Spinal cord (tissue), 10 donors: ENCODE data around the gene CT45A10. TPM values are rescaled to one million over a fixed set of nuclear protein-coding genes. Genes with fewer than 3 reads are reported as not detected.
"Not testable (repeated sequence)": the region's sequence is repeated elsewhere in the genome, so short reads cannot be mapped to it uniquely, and the experiment has no call there.

ENCODE experiments used
- DNase-seq, 6 donors: peaks; one replicate each; pipeline versions ENCODE4 v3.0.0 to v3.0.0-alpha.2; 2013 to 2015; ENCODE audit warnings: low spot score in 6 of 6, low read depth in 4 of 6
- H3K27ac ChIP-seq: one replicate; pipeline ENCODE4 v1.5.1; 2013; ENCODE audit warnings: low read depth, low read length, control low read depth
- H3K27me3 ChIP-seq: one replicate; pipeline ENCODE4 v1.6.1; 2013; ENCODE audit warnings: low read length; ENCODE audit not compliant: control insufficient read depth, insufficient read depth
- H3K36me3 ChIP-seq: one replicate; pipeline ENCODE4 v1.6.1; 2013; ENCODE audit warnings: low read length; ENCODE audit not compliant: control insufficient read depth, insufficient read depth
- H3K4me1 ChIP-seq: one replicate; pipeline ENCODE4 v1.6.1; 2013; ENCODE audit warnings: low read length; ENCODE audit not compliant: control insufficient read depth, insufficient read depth
- H3K4me3 ChIP-seq: one replicate; pipeline ENCODE4 v1.5.1; 2013; ENCODE audit warnings: low read depth, low read length, control low read depth
- H3K9me3 ChIP-seq: one replicate; pipeline ENCODE4 v1.6.1; 2013; ENCODE audit warnings: low read length; ENCODE audit not compliant: control insufficient read depth, insufficient read depth
- WGBS: methylation state at CpG from one replicate; pipeline ENCODE4 v1.1.5; 2013; ENCODE audit warnings: missing lambda C conversion rate; ENCODE audit not compliant: insufficient coverage; 5-methylcytosine and 5-hydroxymethylcytosine counted together
- polyA plus RNA-seq, 2 donors: library from polyadenylated mRNA; unstranded; fragments of 120-200 nt; gene quantifications; one replicate each; pipeline ENCODE4 v1.2.1, GENCODE V29; 2013; ENCODE audit not compliant: insufficient read length in 2 of 2
- total RNA-seq, 2 donors: library from RNA; depleted of rRNA in 1 of 2; stranded (reverse); fragments of 120-200 nt in 1 of 2; fragments of >200 nt in 1 of 2; gene quantifications; one replicate each; pipeline versions ENCODE4 v1.2.3 to v1.2.4, GENCODE V29; 2013 to 2014
- donor health status: healthy.

The CT45A10 gene
- total and polyA plus RNA-seq, 4 donors: not detected

- DNase-seq, H3K9me3 ChIP-seq, H3K36me3 ChIP-seq, H3K4me3 ChIP-seq, H3K27ac ChIP-seq, H3K27me3 ChIP-seq, H3K4me1 ChIP-seq: not testable (repeated sequence)
- WGBS: 55% methylated on average over 7 of the region's 15 CpGs
These were observed 4.3 kb downstream of the CT45A10 start for GRCh38 chrX:135888976-135889375.

DNA sequence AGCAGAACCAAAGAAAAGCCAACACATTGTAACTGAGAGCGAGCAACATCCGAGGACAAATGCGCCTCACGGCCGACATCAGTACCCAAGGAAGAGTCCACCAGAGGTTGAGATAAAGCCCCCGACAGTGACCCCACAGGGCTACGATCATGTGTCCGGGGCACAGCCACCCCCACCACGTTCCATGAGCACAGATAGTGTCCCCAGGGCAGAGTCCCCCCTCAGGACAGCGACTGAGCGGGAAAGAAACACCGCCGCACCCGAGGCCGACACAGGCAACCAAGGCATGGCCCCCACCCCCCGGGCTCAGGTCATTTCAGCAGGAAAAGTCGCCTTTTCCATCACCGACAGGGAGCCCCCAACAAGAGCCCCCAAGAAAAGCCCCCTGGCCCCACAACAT is 5.0 kb downstream of the CT45A10 start:
- not testable (repeated sequence) for H3K4me3 ChIP-seq, H3K9me3 ChIP-seq, H3K4me1 ChIP-seq, H3K36me3 ChIP-seq, H3K27me3 ChIP-seq, H3K27ac ChIP-seq, DNase-seq
- 88% methylated on average over 4 of the region's 18 CpGs for WGBS

DNA sequence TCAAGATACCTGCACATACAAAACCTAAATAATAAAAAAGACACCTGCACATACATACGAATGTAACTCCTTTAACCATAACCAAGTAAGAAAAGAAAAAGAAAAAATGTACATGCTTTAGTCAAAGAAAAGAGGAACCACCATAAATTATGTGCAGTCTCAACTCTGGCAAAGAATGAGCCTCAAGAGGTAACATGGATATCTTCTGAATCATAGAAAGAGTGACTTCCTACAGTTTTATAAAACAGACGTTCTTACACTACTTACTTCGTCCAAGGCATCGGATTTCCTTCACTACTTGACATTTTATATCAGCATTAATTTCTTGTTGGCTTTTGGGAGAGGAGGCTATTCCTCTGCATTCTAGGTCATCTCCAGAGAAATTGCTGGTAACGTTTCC is 10.5 kb downstream of the CT45A10 start:
- H3K4me1 ChIP-seq, H3K9me3 ChIP-seq, H3K4me3 ChIP-seq, DNase-seq, H3K36me3 ChIP-seq, H3K27me3 ChIP-seq, H3K27ac ChIP-seq: not testable (repeated sequence)
- WGBS: no CpG with 5 or more reads among the region's 5 CpGs

GRCh38 chrX:135871712-135872111 is 21.5 kb downstream of the CT45A10 start, which contains the start of gene CT45A9:
Gene CT45A9, minus strand, starts transcription at chrX:135871812. Its CDS starts 3,751 bp downstream, at chrX:135868061.
- not testable (repeated sequence) for H3K9me3 ChIP-seq, H3K4me1 ChIP-seq, H3K27me3 ChIP-seq, H3K36me3 ChIP-seq, H3K4me3 ChIP-seq, H3K27ac ChIP-seq, DNase-seq
- WGBS: no CpG with 5 or more reads among the region's 17 CpGs

DNA sequence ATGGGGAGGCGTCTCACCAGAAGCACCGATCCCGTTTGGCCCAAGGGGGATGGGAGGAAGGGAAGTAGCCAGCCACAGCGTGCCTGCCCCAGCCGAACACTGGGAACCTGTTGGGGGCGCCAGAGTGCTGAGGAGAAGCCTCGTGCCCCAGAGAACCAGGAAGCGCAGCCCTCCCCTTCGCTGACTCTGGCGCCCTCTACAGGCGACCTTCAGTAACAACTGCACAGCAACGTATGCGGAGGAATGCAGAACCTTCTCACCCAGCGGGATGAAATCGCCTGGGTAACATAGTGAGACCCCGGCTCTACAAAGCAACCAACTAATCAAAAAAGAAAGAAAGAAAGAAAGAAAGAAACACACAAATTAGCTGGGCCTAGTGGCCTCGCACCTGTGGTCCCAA is 38.8 kb downstream of the CT45A10 start, which contains the start of gene CT45A8:
CT45A8 (minus strand) TSS at position 101 of the 400 bp plus-strand sequence. CDS start 3,755 bp downstream, outside the sequence.
- H3K27me3 ChIP-seq, H3K4me3 ChIP-seq, DNase-seq, H3K4me1 ChIP-seq, H3K36me3 ChIP-seq, H3K27ac ChIP-seq, H3K9me3 ChIP-seq: not testable (repeated sequence)
- no CpG with 5 or more reads among the region's 17 CpGs for WGBS

- WGBS: no CpG with 5 or more reads among the region's 17 CpGs
- H3K36me3 ChIP-seq, H3K27ac ChIP-seq: not testable (repeated sequence)
These were observed 56.1 kb downstream of the CT45A10 start, which contains the start of gene CT45A7 for GRCh38 chrX:135837180-135837579. Gene CT45A7, minus strand, starts transcription at chrX:135837280. Its CDS starts 3,747 bp downstream, at chrX:135833533.

More at GRCh38 chrX:135837180-135837579, 56.1 kb downstream of the CT45A10 start, which contains the start of gene CT45A7:
- not testable (repeated sequence) for H3K9me3 ChIP-seq, H3K4me1 ChIP-seq, DNase-seq, H3K4me3 ChIP-seq, H3K27me3 ChIP-seq

Other genes with a start within 250 kb of the CT45A10 start
- not detected for gene CT45A1, start 179.8 kb downstream of the CT45A10 start, total RNA-seq
- not detected for gene CT45A1, start 179.8 kb downstream of the CT45A10 start, polyA plus RNA-seq
- gene CT45A3, start 125.3 kb downstream of the CT45A10 start, total RNA-seq: under 1 TPM in 1 of 2 donors, not detected in 1; 0.33 TPM
- gene CT45A3, start 125.3 kb downstream of the CT45A10 start, polyA plus RNA-seq: not detected
- under 1 TPM in 1 of 2 donors, not detected in 1; 0.89 TPM for gene CT45A5, start 107.9 kb downstream of the CT45A10 start, total RNA-seq
- under 1 TPM in 1 of 2 donors, not detected in 1; 0.38 TPM for gene CT45A5, start 107.9 kb downstream of the CT45A10 start, polyA plus RNA-seq
- not detected for gene CT45A6, start 90.7 kb downstream of the CT45A10 start, total RNA-seq
- gene CT45A6, start 90.7 kb downstream of the CT45A10 start, polyA plus RNA-seq: not detected
- gene CT45A2, start 73.4 kb downstream of the CT45A10 start, total RNA-seq: not detected
- gene CT45A2, start 73.4 kb downstream of the CT45A10 start, polyA plus RNA-seq: not detected
- gene CT45A7, start 56.2 kb downstream of the CT45A10 start, total RNA-seq: not detected
- under 1 TPM in 1 of 2 donors, not detected in 1; 0.33 TPM for gene CT45A7, start 56.2 kb downstream of the CT45A10 start, polyA plus RNA-seq
- not detected for gene CT45A8, start 38.9 kb downstream of the CT45A10 start, total RNA-seq
- not detected for gene CT45A8, start 38.9 kb downstream of the CT45A10 start, polyA plus RNA-seq
- gene CT45A9, start 21.6 kb downstream of the CT45A10 start, total RNA-seq: not detected
- gene CT45A9, start 21.6 kb downstream of the CT45A10 start, polyA plus RNA-seq: not detected
- not detected for gene SAGE1, start 272 bp upstream of the CT45A10 start, total RNA-seq
- not detected for gene SAGE1, start 272 bp upstream of the CT45A10 start, polyA plus RNA-seq
- gene MMGT1, start 80.5 kb upstream of the CT45A10 start, total RNA-seq: 10 to 100 TPM; 19.3 to 26.3 TPM
- 10 to 100 TPM; 25.7 to 32.5 TPM for gene MMGT1, start 80.5 kb upstream of the CT45A10 start, polyA plus RNA-seq
- gene SLC9A6, start 92.0 kb upstream of the CT45A10 start, total RNA-seq: 100 to 1,000 TPM in 1 of 2 donors, 10 to 100 TPM in 1; 33.3 to 107 TPM
- 100 to 1,000 TPM in 1 of 2 donors, 10 to 100 TPM in 1; 83.3 to 102 TPM for gene SLC9A6, start 92.0 kb upstream of the CT45A10 start, polyA plus RNA-seq